Activated CD4-positive, alpha-beta T cell treated with anti-CD3 and anti-CD28 coated beads, Interleukin-2, Interleukin-6, amounts not matched to agents 100 ng/mL and 50 ng/mL, durations not matched to agents 16 hours and 8 hours (primary cell): ENCODE results near the gene RIPOR3.
"Not testable (repeated sequence)": the region's sequence is repeated elsewhere in the genome, so short reads cannot be mapped to it uniquely, and the experiment has no call there.

Source experiments
- DNase-seq: peaks from one replicate; pipeline ENCODE4 v3.0.0-alpha.2; 2020

The RIPOR3 gene

DNA sequence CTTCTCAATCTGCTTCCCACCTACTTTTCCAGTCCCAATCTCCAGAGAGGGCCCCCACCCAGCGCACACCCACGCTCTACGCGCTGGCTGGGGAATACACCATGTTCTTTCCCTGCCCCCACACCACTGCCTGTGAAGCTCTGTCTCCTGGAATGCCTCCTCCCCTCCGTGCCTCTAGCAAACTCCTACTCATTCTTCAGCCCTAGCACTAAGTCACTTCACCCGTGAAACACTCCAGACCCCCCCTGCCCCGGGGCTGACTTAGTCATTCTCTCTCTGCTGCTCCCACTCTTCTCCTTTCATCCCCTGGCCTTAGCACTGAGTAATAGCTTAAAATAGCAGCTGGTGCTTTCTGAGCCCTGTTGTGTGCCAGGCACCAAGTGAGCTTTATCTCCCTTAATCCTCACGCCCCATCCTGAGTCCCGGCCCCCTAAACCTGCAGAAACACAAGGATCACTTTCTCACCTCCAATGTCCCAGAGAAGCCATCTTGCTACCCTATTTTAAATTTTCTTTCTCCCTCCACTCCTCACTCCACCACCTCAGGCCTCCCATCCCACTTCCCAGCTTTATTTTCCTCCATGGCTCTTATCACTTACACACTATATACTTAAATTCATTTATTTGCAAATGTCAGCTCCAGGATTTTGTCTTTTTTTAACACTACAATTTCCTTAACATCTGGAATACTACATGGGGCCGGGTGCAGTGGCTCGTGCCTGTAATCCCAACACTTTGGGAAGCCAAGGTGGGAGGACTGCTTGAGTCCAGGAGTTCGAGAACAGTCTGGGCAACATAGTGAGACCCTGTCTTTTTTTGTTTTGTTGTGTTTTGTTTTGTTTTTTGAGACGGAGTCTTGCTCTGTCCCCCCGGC lies 33.7 kb upstream of the RIPOR3 start:
- DNase-seq = peak; percentile 25

- DNase-seq = no peak
Observed at GRCh38 chr20:50724112-50724725, 32.9 kb upstream of the RIPOR3 start.

- DNase-seq = no peak
Observed at GRCh38 chr20:50723672-50724071, 32.3 kb upstream of the RIPOR3 start.

- DNase-seq = no peak
Observed at GRCh38 chr20:50722424-50723155, 31.2 kb upstream of the RIPOR3 start.

DNA sequence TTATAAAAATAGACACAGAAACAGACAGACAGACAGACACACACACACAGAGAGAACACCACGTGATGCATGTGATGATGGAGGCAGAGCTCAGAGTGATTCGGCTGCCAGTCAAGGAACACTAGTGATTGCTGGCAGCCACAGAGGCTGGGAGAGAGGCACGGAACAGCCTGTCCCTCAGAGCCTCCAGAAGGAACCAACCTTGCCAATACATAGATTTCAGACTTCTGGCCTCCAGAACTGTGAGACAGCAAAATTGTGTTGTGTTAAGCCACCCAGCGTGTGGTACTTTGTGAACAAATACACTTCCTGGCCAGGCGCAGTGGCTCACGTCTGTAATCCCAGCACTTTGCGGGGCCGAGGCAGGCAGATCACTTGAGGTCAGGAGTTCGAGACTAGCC lies 30.5 kb upstream of the RIPOR3 start:
- DNase-seq = no peak

DNA sequence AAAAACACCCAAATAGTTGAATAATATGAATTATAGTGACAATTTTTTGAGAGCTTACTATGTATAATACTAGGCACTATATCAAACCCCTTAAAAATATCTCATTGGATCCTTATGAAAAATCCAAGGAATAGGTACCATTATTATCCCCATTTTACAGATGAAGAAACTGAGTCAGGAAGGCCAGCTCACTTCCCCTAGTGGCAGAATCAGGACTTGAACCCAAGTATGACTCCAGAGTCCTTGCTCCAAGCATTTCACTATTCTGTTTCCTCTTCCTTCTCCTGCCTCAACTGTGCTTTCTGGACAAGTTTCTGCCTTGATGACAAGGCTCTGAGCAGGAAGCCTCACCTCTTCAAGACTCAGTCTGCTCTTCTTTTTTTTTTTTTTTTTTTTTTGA lies 29.2 kb upstream of the RIPOR3 start:
- no peak for DNase-seq

DNA sequence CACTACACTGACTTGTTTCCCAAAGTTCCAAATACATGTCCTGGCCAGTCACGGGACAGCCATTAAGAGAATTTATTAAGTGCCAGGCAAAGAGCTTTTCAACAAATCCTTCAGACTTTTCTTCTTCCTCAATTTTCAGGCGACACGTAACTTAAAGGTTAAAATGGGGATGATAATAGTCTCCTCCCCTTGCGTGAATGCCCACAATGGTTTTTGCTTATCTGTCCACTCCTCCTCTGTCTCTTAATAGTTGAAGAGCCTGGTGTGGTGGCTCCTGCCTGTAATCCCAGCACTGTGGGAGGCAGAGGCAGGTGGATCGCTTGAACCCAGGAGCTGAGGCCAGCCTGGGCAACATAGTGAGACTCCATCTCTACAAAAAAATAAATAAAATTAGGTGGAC lies 28.7 kb upstream of the RIPOR3 start:
- no peak for DNase-seq

- DNase-seq = no peak
Observed at GRCh38 chr20:50719328-50719727, 28.0 kb upstream of the RIPOR3 start.

DNA sequence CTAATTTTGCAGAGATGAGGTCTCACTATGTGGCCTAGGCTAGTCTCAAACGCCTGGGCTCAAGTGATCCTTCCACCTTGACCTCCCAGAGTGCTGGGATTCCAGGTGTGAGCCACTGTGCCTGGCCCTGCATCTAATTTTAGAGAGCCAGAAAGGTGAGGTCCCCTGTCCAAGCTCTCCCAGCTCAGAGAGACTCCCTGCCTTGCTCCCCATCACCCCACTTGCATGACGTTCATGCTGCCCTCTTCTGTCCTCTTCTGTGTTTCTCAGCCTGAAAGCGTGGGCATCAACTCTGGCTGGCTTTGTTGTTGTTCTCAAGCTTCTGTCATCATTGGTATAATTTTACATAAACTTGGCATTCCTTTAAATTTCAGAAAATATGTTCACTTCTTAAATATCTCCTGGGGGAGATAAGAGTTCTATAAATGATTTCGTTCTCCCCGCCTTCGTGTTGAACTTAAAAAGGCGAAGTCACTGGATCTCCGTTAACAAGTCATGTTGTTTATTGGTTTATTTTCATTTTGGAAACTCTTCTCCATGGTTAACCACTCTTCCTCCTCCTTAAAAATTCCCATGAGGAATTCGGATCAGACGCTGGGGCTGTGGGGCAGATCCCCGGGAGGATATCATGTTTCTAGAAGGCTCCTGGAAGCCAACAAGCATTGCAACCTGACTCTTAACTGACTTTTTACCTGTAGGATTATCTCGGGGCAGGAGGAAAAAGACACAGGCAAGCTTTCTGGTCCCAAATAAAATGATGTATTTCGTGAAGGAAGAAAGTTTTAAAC lies 26.8 kb upstream of the RIPOR3 start:
- no peak for DNase-seq

DNA sequence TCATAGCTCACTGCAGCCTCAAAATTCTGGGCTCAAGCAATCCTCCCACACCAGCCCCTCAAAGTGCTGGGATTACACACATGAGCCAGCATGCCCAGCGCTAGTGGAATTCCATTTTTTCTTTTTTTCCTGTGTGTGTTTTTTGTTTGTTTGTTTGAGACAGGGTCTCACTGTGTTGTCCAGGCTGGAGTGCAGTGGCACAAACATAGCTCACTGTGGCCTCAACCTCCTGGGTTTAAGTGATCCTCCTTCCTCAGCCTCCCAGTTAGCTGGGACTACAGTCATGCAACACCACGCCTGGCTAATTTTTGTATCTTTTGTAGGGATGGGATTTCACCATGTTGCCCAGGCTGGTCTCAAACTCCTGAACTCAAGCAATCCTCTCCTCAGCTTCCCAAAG lies 26.0 kb upstream of the RIPOR3 start:
- DNase-seq = no peak

DNA sequence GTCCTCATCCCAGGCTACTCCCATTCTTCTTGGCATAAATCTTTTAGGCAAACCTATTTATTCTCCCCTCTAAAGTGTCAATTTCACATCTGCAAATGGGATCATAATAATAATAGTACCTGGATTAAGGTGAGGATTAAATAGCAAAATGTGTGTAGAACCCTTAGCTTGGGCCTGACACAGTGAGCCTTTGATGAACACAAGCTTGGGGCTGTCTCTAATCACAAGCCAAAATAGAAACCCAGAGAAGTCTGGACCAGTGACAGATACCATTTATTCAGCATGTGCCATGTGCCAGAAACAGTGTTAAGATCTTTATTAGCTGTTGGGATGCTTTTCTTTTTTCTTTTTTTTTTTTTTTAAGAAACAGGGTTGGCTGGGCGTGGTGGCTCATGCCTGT lies 25.2 kb upstream of the RIPOR3 start:
- DNase-seq = no peak

GRCh38 chr20:50715694-50716093 lies 24.4 kb upstream of the RIPOR3 start:
- DNase-seq = no peak

- not testable (repeated sequence) for DNase-seq
Observed at GRCh38 chr20:50714426-50714825, 23.1 kb upstream of the RIPOR3 start.

- DNase-seq = no peak
Observed at GRCh38 chr20:50713657-50714101, 22.3 kb upstream of the RIPOR3 start.

DNA sequence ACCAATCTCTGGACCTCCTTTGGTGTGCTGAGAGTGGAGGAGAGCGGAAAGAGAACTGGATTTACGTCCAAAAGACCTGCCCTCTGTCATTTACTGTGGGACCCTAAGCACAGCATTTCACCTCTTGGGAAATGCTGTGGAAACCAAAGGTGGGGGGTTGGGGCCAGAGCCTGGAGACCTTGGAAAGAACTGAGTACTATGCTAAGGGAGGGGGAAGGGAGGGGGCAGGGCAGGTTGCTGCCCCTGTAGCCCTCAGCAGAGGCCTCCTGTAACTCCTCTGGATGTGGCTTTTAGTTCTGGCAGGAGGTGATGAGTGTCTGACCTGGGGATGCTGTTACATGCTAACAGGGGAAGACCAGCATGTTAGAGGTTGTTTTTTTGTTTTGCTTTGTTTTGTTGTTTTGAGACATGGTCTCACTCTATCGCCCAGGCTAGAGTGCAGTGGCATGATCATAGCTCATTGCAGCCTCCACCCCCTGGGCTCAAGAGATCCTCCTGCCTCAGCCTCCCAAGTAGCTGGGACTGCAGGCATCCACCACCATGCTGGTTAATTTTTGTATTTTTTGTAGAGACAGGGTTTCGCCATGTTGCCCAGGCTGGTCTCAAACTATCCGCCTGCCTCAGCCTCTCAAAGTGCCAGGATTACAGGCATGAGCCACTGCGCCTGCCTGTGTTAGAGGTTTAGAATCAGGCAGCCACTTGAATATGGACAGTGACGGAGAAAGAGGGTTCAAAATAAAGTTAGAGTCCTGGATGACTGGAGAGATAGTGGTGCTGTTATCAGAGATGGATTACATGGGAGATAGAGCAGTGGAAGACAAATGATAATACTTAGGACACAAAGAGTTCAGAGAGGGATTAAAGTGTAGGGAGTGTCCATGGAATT lies 21.7 kb upstream of the RIPOR3 start:
- no peak for DNase-seq

DNA sequence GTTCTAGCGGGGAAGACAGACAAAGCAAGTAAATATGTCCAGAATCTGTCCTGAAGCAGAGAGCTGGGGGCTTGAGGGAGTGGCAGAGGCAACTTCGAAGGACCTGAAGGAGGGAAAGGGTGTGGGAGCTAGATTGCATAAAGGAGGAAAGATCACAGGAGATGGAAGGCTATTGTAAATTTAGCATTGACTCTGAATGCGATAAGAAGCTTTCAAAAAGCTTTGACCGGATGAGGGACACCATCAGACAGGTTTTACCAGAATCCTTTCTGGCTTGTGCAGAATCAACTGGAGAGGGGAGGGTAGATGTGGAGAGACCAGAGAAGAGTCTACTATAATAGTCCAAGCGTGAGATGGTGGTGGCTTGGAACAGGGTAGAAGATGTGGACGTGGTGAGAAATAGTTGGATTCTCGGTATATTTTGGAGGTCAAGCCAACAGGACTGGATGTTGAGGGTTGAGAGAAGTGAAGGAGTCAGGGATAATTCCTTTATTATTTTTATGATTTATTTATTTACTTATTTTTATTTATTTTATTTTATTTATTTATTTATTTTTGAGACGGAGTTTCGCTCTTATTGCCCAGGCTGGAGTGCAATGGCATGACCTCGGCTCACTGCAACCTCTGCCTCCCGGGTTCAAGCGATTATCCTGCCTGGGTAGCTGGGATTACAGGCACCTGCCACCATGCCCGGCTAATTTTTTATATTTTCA lies 19.9 kb upstream of the RIPOR3 start:
- DNase-seq = no peak

GRCh38 chr20:50710492-50711063 lies 19.2 kb upstream of the RIPOR3 start:
- DNase-seq = no peak

- no peak for DNase-seq
Observed at GRCh38 chr20:50709636-50709973, 18.3 kb upstream of the RIPOR3 start.

- DNase-seq = no peak
Observed at GRCh38 chr20:50708845-50709635, 17.7 kb upstream of the RIPOR3 start.

GRCh38 chr20:50704971-50705370 lies 13.6 kb upstream of the RIPOR3 start:
- DNase-seq = no peak
